ENCODE results near the gene KCNQ4.

DNA sequence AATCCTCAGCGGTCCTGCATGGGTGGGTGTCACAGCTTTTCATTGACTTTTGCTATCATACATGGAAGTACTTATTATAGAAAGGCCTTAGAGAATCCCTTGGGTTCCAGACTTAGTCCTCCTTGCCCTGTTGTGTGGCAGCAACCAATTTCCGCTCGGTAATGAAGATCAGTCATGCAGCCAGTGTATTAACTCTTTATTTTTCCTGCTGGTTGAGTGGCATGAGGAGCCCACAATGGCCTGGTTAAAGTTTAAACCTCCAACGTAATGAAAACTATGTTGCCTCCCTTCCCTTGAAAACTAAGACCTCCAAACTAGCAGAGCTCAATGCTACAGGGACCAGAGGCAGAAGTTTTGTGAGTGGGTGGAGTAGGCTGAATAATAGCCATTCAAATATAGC lies 58.6 kb downstream of the KCNQ4 start:
- TF ChIP-seq ZNF274 (IDR thresholded peaks at IDR 0.05; ENCODE audit: low read depth, low read length) (no peak), YY1 (IDR thresholded peaks at IDR 0.05; ENCODE audit: insufficient read depth, insufficient read length) (no peak), SUZ12 (IDR thresholded peaks at IDR 0.05; ENCODE audit: extremely low read depth, insufficient read depth, insufficient read length) (no peak)

Data from NT2/D1 (cell line).